HCT116 (cell line): ENCODE measurements around the gene GPR4. TPM values are rescaled to one million over a fixed set of nuclear protein-coding genes. Genes with fewer than 3 reads are reported as not detected.

Source experiments
- ATAC-seq: fragments of 200-7000 bp; cut with Tn5 transposase; 2 replicates; pipeline ENCODE4 v1.9.1; 2020; ENCODE audit warnings: mild to moderate bottlenecking, moderate library complexity
- BruUV-seq: library from RNA; stranded (reverse); fragments of 400-500 nt; replicated peaks from 2 replicates; lab custom pipeline; 2021; lab: Mats Ljungman, UMichigan
- CTCF ChIA-PET: fragments of 300-600 bp; sonication (Branson Sonifier 250); formaldehyde crosslinking; loops from one replicate; lab custom pipeline; 2021; ENCODE audit warnings: antibody characterized with exemption; lab: Charles Lee
- POLR2A ChIA-PET: fragments of 300-600, 350-600 bp; sonication (Branson Sonifier 250); formaldehyde crosslinking; loops from one replicate; lab custom pipeline; 2021; ENCODE audit warnings: antibody characterized with exemption; lab: Charles Lee
- RAD21 ChIA-PET, 2 experiments: fragments of 300-600 bp; sonication (Branson Sonifier 250); formaldehyde crosslinking; loops; one replicate each; lab custom pipeline; 2023; ENCODE audit warnings: low total read pairs in 2 of 2; ENCODE audit not compliant: uncharacterized antibody in 2 of 2, unreplicated experiment in 2 of 2, low non-redundant PET in 1 of 2; lab: Charles Lee
- DNase-seq: peaks from one replicate; pipeline ENCODE4 v3.0.0-alpha.2; 2010; ENCODE audit warnings: low read depth, low spot score
- H2AFZ ChIP-seq: fragments of 200-600 bp; shearing (Covaris generic), sonication (generic); 2 replicates; pipeline ENCODE4 v1.6.1; 2017; ENCODE audit warnings: low read depth, mixed run types, mixed read lengths, antibody characterized with exemption, low read length; ENCODE audit not compliant: poor library complexity, severe bottlenecking
- H3K27ac ChIP-seq: 2 replicates; pipeline ENCODE4 v1.5.1; 2012; ENCODE audit warnings: low read depth, low read length
- H3K27me3 ChIP-seq: fragments of 200-600 bp; sonication (generic); 2 replicates; pipeline ENCODE4 v1.6.1; 2016; ENCODE audit warnings: mixed run types, low read length, mixed read lengths; ENCODE audit not compliant: insufficient read depth
- H3K36me3 ChIP-seq, 2 experiments: fragments of 200-500 bp in 1 of 2; fragments of 200-600 bp in 1 of 2; sonication (Bioruptor generic) in 1 of 2; sonication (generic) in 1 of 2; 2 replicates each; pipeline versions ENCODE4 v1.5.1 to v1.6.1; 2014 to 2016; ENCODE audit warnings: low read length in 2 of 2, inconsistent platforms in 1 of 2, mixed read lengths in 1 of 2, mixed run types in 1 of 2; ENCODE audit not compliant: insufficient read depth in 2 of 2, control insufficient read depth in 1 of 2
- H3K4me1 ChIP-seq, 2 experiments: fragments of 200-600 bp in 1 of 2; sonication (generic) in 1 of 2; 2 replicates each; pipeline versions ENCODE4 v1.5.1 to v1.6.1; 2012 to 2017; ENCODE audit warnings: low read length in 2 of 2, inconsistent platforms in 1 of 2, mild to moderate bottlenecking in 1 of 2, mixed read lengths in 1 of 2, mixed run types in 1 of 2, moderate library complexity in 1 of 2; ENCODE audit not compliant: insufficient read depth in 2 of 2, control insufficient read depth in 1 of 2
- H3K4me2 ChIP-seq: fragments of 200-600 bp; sonication (generic); 2 replicates; pipeline ENCODE4 v1.6.1; 2017; ENCODE audit warnings: mixed run types, low read length, mixed read lengths
- H3K4me3 ChIP-seq, 2 experiments: fragments of 200-600 bp in 1 of 2; sonication (generic) in 1 of 2; replicated peaks in 1 of 2; 2 replicates each; pipeline ENCODE4 v1.5.1; 2011 to 2016; ENCODE audit warnings: low read length in 2 of 2, control low read depth in 1 of 2, low read depth in 1 of 2, mild to moderate bottlenecking in 1 of 2, mixed read lengths in 1 of 2, mixed run types in 1 of 2
- H3K79me2 ChIP-seq: fragments of 200-600 bp; sonication (generic); 2 replicates; pipeline ENCODE4 v1.6.1; 2017; ENCODE audit warnings: mild to moderate bottlenecking, mixed run types, low read length, moderate library complexity, mixed read lengths; ENCODE audit not compliant: insufficient read depth
- H3K9ac ChIP-seq: fragments of 200-600 bp; sonication (generic); 2 replicates; pipeline ENCODE4 v1.6.1; 2016; ENCODE audit warnings: low read length, mixed read lengths
- H3K9me2 ChIP-seq: fragments of 200-600 bp; sonication (generic), shearing (Covaris generic); 2 replicates; pipeline ENCODE4 v1.6.1; 2017; ENCODE audit warnings: mixed run types, mild to moderate bottlenecking, moderate library complexity; ENCODE audit not compliant: insufficient read depth
- H3K9me3 ChIP-seq, 2 experiments: fragments of 200-500 bp in 1 of 2; fragments of 200-600 bp in 1 of 2; sonication (Bioruptor generic) in 1 of 2; sonication (generic) in 1 of 2; 2 replicates each; pipeline ENCODE4 v1.6.1; 2014 to 2017; ENCODE audit warnings: low read length in 2 of 2, mixed read lengths in 2 of 2, inconsistent platforms in 1 of 2, low read depth in 1 of 2, mild to moderate bottlenecking in 1 of 2, mixed run types in 1 of 2, moderate library complexity in 1 of 2; ENCODE audit not compliant: control insufficient read depth in 1 of 2, insufficient read depth in 1 of 2
- H4K20me1 ChIP-seq: fragments of 200-600 bp; sonication (generic), shearing (Covaris generic); 2 replicates; pipeline ENCODE4 v1.6.1; 2017; ENCODE audit warnings: mixed run types, mild to moderate bottlenecking, moderate library complexity; ENCODE audit not compliant: insufficient read depth
- CEBPB ChIP-seq: IDR thresholded peaks from 2 replicates; pipeline ENCODE4 v1.6.1; 2012; ENCODE audit warnings: low read depth
- CTCF ChIP-seq, 3 experiments: fragments of 200-600 bp in 1 of 3; sonication (generic) in 1 of 3; IDR thresholded peaks in 2 of 3; conservative IDR thresholded peaks in 1 of 3; 2 replicates each; pipeline ENCODE4 v1.5.1; 2012 to 2017; ENCODE audit warnings: low read depth in 2 of 3, low read length in 2 of 3, antibody characterized with exemption in 1 of 3, borderline replicate concordance in 1 of 3, control low read depth in 1 of 3, mild to moderate bottlenecking in 1 of 3, mixed read lengths in 1 of 3, mixed run types in 1 of 3, moderate library complexity in 1 of 3; ENCODE audit not compliant: insufficient read depth in 1 of 3
- EGR1 ChIP-seq: IDR thresholded peaks from 2 replicates; pipeline ENCODE4 v1.6.1; 2012; ENCODE audit warnings: low read depth
- EZH2 ChIP-seq: fragments of 200-600 bp; sonication (generic); IDR thresholded peaks from 2 replicates; pipeline ENCODE4 v1.6.1; 2017; ENCODE audit warnings: antibody characterized with exemption, mixed run types
- EZH2phosphoT487 ChIP-seq: fragments of 200-600 bp; IDR thresholded peaks from 2 replicates; pipeline ENCODE4 v1.6.1; 2018; ENCODE audit warnings: antibody characterized with exemption, borderline replicate concordance
- FOSL1 ChIP-seq: IDR thresholded peaks from 2 replicates; pipeline ENCODE4 v1.6.1; 2012; ENCODE audit warnings: low read depth
- JUND ChIP-seq: IDR thresholded peaks from 2 replicates; pipeline ENCODE4 v1.6.1; 2012
- POLR2A ChIP-seq: IDR thresholded peaks from 2 replicates; pipeline ENCODE4 v1.7.0; 2011; ENCODE audit warnings: borderline replicate concordance; ENCODE audit not compliant: insufficient read depth, insufficient read length; ENCODE audit errors: extremely low read depth
- POLR2AphosphoS5 ChIP-seq: IDR thresholded peaks from 2 replicates; pipeline ENCODE4 v1.6.1; 2011; ENCODE audit warnings: mild to moderate bottlenecking, low read depth, low read length, moderate library complexity
- RAD21 ChIP-seq: IDR thresholded peaks from 2 replicates; pipeline ENCODE4 v1.6.1; 2012; ENCODE audit warnings: low read depth, mild to moderate bottlenecking
- REST ChIP-seq: IDR thresholded peaks from 2 replicates; pipeline ENCODE4 v1.6.1; 2012; ENCODE audit warnings: low read depth
- SIN3A ChIP-seq: IDR thresholded peaks from 2 replicates; pipeline ENCODE4 v1.6.1; 2012; ENCODE audit warnings: low read depth
- SP1 ChIP-seq: IDR thresholded peaks from 2 replicates; pipeline ENCODE4 v1.6.1; 2012; ENCODE audit warnings: low read depth
- YY1 ChIP-seq: IDR thresholded peaks from 2 replicates; pipeline ENCODE4 v1.6.1; 2011; ENCODE audit warnings: low read length, low read depth, moderate library complexity, mild to moderate bottlenecking; ENCODE audit not compliant: insufficient replicate concordance; ENCODE audit errors: extremely low read depth
- ZBTB33 ChIP-seq: IDR thresholded peaks from 2 replicates; pipeline ENCODE4 v1.6.1; 2011; ENCODE audit warnings: mild to moderate bottlenecking, low read length, moderate library complexity; ENCODE audit not compliant: insufficient replicate concordance; ENCODE audit errors: extremely low read depth
- ZFX ChIP-seq: fragments of 450-650 bp; IDR thresholded peaks from 2 replicates; pipeline ENCODE4 v1.6.1; 2017
- ZNF274 ChIP-seq: fragments of 200-500 bp; sonication (Bioruptor generic); IDR thresholded peaks from 2 replicates; pipeline ENCODE4 v1.6.1; 2014; ENCODE audit warnings: mild to moderate bottlenecking, low read depth, low read length, inconsistent platforms
- intact Hi-C: fragments of 100-400 bp; cut with micrococcal nuclease; formaldehyde crosslinking; loops from 2 replicates; pipeline ENCODE4 v1.10.0; 2022
- total RNA-seq: library from RNA; stranded (reverse); gene quantifications from one replicate; pipeline ENCODE4 v1.2.1, GENCODE V29; 2021; ENCODE audit not compliant: unreplicated experiment
- TF ChIP-seq, protein P1 (sequence below): IDR thresholded peaks from 2 replicates; pipeline ENCODE4 v1.6.1; 2012

Gene GPR4
- total RNA-seq, 1 experiment from 2014 or later: 0.10 TPM

DNA sequence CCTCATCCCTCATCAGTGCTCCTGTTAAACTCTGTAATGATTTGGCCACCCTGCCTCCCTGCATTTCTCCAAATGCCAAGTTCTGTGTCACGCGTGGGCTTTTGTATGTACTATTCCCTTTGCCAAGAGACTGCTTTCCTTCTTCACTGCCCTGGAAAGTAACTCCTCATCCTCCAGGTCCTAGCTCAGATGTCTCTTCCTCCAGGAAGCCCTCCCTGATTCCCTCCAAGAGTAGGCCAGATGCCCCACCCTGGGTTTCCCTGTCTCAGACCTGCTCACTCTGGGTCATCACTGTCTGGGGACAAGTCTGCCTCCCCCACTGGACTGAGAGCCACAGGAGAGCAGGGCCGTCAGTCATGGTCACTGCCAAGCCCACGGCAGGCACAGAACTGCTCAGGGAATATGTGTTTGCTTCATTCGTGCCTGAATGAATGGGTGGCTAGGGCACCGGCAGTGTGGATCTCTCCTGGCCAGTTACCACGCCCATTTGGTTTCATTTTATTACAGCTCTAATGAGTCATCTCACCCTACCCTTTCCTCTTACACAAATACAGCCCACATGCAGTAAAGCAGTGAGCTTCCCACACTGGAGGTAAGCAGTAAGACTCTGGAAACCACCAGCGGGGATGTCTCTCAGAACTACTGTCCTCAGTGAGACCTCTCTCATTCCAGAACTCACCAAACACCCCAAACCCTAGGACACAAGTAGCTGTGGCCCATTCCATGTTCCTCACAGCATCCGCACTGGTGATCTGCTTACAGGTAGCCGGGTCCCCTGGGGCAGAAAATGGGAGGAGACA is 12.1 kb upstream of the GPR4 start:
- no peaks in the 10 kb centered on the region for H3K9me2 ChIP-seq
- ChIA-PET POLR2A (interaction anchor here (0.6 to 3.4 kb wide), 18 partner anchors 9 to 173 kb away, joined by 3 to 54 read pairs (median 3); partner anchors contain the start of genes EML2, FOSB and OPA3), CTCF (interaction anchor here (2.1 to 4.8 kb wide), 2 partner anchors 27 to 175 kb away, joined by 7 to 45 read pairs; partner anchors contain the start of gene EML2), RAD21 (interaction anchor here in 1 of 2 experiments (2.1 kb wide), 1 partner anchor 28 kb away, joined by 9 read pairs; no protein-coding TSS in a partner anchor)
- intact Hi-C loops: no loop called here
- H3K79me2 ChIP-seq: no peaks in the 10 kb centered on the region
- no peaks in the 10 kb centered on the region for H3K9me3 ChIP-seq
- BruUV-seq: no TSS peak
- H3K4me2 ChIP-seq: peak overlapping the region; percentile 84
- peak overlapping the region; percentile 38 to 49 for H3K4me3 ChIP-seq
- peak overlapping the region; percentile 98 for H3K27ac ChIP-seq
- H2AFZ ChIP-seq: no peak overlapping the region
- peaks cover 30 to 38% of the 10 kb centered on the region in 2 experiments for H3K4me1 ChIP-seq
- ATAC-seq (peak; percentile 75), DNase-seq (peak; percentile 84)
- H3K27me3 ChIP-seq: no peaks in the 10 kb centered on the region
- peak overlapping the region; percentile 65 for H3K9ac ChIP-seq
- peaks cover 0 to 20% of the 10 kb centered on the region in 2 experiments; a peak in 2 of 4 replicates for H3K36me3 ChIP-seq
- H4K20me1 ChIP-seq: no peaks in the 10 kb centered on the region
- TF ChIP-seq SP1 (peak; percentile 62), EZH2phosphoT487 (no peak), ZFX (no peak), EZH2 (no peak), RAD21 (no peak), REST (no peak), CEBPB (no peak), JUND (peak; percentile 87), ZNF274 (no peak), CTCF (IDR thresholded peaks at IDR 0.05 in 2 of 3, conservative IDR thresholded peaks at IDR 0.05 in 1 of 3; ENCODE audit: borderline replicate concordance in 1 of 3, insufficient read depth in 1 of 3, low read depth in 2 of 3, low read length in 2 of 3) (no peak), FOSL1 (no peak; the same call in 1 of the 2 replicates), YY1 (no peak), ZBTB33 (no peak), POLR2AphosphoS5 (peak; percentile 87), EGR1 (no peak), SIN3A (no peak), POLR2A (peak; percentile 24)
- TF ChIP-seq, protein P1, sequence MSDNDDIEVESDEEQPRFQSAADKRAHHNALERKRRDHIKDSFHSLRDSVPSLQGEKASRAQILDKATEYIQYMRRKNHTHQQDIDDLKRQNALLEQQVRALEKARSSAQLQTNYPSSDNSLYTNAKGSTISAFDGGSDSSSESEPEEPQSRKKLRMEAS: peak; percentile 60
